Mucosa of stomach (tissue), 1 donor: Measurements from ENCODE around the gene MAP2K1.
A peak's percentile ranks its signal among the peaks of the same experiment; 100 is the strongest.
"Not testable (repeated sequence)": the region's sequence is repeated elsewhere in the genome, so short reads cannot be mapped to it uniquely, and the experiment has no call there.

ENCODE experiments used
- H3K27me3 ChIP-seq: one replicate; pipeline ENCODE4 v1.7.0; 2013; ENCODE audit warnings: mild to moderate bottlenecking, low read length; ENCODE audit not compliant: control insufficient read depth, insufficient read depth
- H3K36me3 ChIP-seq: one replicate; pipeline ENCODE4 v1.7.0; 2013; ENCODE audit warnings: low read length; ENCODE audit not compliant: control insufficient read depth, insufficient read depth
- H3K4me1 ChIP-seq: one replicate; pipeline ENCODE4 v1.7.0; 2013; ENCODE audit warnings: mild to moderate bottlenecking, low read length; ENCODE audit not compliant: control insufficient read depth, insufficient read depth
- H3K4me3 ChIP-seq: one replicate; pipeline ENCODE4 v1.7.0; 2013; ENCODE audit warnings: low read length
- H3K9ac ChIP-seq: one replicate; pipeline ENCODE4 v1.7.0; 2013; ENCODE audit warnings: mild to moderate bottlenecking, low read length, moderate library complexity
- H3K9me3 ChIP-seq: one replicate; pipeline ENCODE4 v1.7.0; 2013; ENCODE audit warnings: mild to moderate bottlenecking, low read length, moderate library complexity; ENCODE audit not compliant: control insufficient read depth
- donor health status: Pancreatic carcinoma.

The MAP2K1 gene

GRCh38 chr15:66386204-66387123 lies at the start of gene MAP2K1:
MAP2K1 (plus strand) TSS chr15:66386912; CDS start chr15:66387348, 436 bp downstream.
- H3K4me1 ChIP-seq: peaks cover 5% of the 10 kb centered on the region
- peak within 1 kb of the TSS; percentile 92 for H3K4me3 ChIP-seq
- H3K9me3 ChIP-seq: no peaks in the 10 kb centered on the region
- H3K27me3 ChIP-seq: no peaks in the 10 kb centered on the region
- no peaks in the 10 kb centered on the region for H3K36me3 ChIP-seq
- peak within 1 kb of the TSS; percentile 86 for H3K9ac ChIP-seq

- not testable (repeated sequence) for H3K9me3 ChIP-seq, H3K4me3 ChIP-seq, H3K36me3 ChIP-seq, H3K27me3 ChIP-seq, H3K9ac ChIP-seq, H3K4me1 ChIP-seq
These were observed 38.2 kb upstream of the MAP2K1 start for GRCh38 chr15:66348530-66348929.

DNA sequence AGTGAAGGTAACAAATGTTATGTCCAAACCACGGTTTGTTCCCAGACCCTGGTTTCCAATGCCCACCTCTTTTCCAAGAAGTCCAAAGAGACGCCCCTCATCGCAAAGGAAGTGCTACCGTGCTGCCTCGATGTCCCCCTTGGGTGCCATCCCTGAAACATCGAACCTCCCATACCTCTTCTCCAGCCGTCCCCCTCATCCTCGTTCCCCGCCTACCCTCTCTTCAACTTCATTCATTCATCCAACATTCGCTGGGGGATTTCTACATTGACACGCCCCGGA lies 30.7 kb upstream of the MAP2K1 start:
- Histone ChIP-seq H3K36me3 (no peaks in the 10 kb centered on the region), H3K27me3 (no peaks in the 10 kb centered on the region), H3K4me3 (peak overlapping the region; percentile 95), H3K4me1 (peaks cover 3% of the 10 kb centered on the region), H3K9ac (peak overlapping the region; percentile 88), H3K9me3 (no peaks in the 10 kb centered on the region)

DNA sequence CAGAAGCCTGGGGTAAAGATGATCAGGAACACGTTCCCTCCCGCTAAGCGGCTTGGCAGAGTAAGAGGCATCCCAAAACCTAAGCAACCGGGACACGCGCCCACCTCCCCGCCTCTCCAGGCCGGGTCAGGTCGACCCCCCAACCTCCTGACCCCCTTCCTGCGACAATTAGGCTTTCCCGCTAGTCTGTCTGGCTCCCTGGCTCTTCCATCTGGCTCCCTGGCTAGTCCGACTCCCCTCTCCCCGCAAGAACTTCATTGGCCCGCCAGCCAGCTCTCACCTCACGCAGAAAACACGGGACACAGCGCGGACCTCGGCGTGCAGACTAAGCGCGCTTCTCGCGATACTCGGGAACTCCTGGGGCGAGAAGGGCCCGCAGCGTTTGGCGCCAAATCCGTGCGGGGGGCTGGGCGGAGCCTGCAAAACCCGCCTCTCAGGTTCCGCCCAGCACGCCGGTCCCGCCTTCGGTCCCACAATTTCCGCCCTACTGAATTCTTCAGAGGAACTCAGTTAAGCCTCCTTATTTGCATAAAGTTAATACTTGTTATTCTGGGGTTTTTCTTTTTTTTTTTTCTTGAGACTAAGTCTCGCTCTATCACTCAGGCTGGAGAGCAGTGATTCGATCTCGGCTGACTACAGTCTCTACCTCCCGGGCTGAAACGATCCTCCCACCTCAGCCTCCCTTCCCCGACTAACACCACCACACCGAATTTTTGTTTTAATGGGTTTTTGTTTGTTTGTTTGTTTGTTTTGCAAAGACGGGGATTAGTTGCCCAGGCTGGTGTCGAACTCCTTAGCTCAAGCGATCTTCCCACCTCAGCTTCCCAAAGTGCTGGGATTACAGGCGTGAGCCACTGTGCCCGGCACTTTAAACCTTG lies 30.1 kb upstream of the MAP2K1 start, which contains the start of gene TIPIN:
Gene TIPIN, minus strand, starts transcription at position 327 of the 878 bp plus-strand sequence. CDS start 3,738 bp downstream, outside the sequence.
- H3K9ac ChIP-seq: peak within 1 kb of the TSS; percentile 88
- peak within 1 kb of the TSS; percentile 95 for H3K4me3 ChIP-seq
- no peaks in the 10 kb centered on the region for H3K27me3 ChIP-seq
- peaks cover 3% of the 10 kb centered on the region for H3K4me1 ChIP-seq
- no peaks in the 10 kb centered on the region for H3K9me3 ChIP-seq
- no peaks in the 10 kb centered on the region for H3K36me3 ChIP-seq

GRCh38 chr15:66359740-66360139 lies 27.0 kb upstream of the MAP2K1 start:
- Histone ChIP-seq H3K9ac (no peak overlapping the region), H3K4me1 (peaks cover 3% of the 10 kb centered on the region), H3K4me3 (no peak overlapping the region), H3K9me3 (no peaks in the 10 kb centered on the region), H3K27me3 (no peaks in the 10 kb centered on the region), H3K36me3 (no peaks in the 10 kb centered on the region)

- H3K4me1 ChIP-seq, H3K4me3 ChIP-seq, H3K36me3 ChIP-seq, H3K9ac ChIP-seq, H3K27me3 ChIP-seq, H3K9me3 ChIP-seq: not testable (repeated sequence)
These were observed 24.8 kb upstream of the MAP2K1 start for GRCh38 chr15:66361745-66362460.

GRCh38 chr15:66362776-66363175 lies 23.9 kb upstream of the MAP2K1 start:
- no peaks in the 10 kb centered on the region for H3K4me1 ChIP-seq
- no peaks in the 10 kb centered on the region for H3K27me3 ChIP-seq
- H3K9me3 ChIP-seq: no peaks in the 10 kb centered on the region
- H3K36me3 ChIP-seq: no peaks in the 10 kb centered on the region
- H3K9ac ChIP-seq: no peak overlapping the region
- no peak overlapping the region for H3K4me3 ChIP-seq

DNA sequence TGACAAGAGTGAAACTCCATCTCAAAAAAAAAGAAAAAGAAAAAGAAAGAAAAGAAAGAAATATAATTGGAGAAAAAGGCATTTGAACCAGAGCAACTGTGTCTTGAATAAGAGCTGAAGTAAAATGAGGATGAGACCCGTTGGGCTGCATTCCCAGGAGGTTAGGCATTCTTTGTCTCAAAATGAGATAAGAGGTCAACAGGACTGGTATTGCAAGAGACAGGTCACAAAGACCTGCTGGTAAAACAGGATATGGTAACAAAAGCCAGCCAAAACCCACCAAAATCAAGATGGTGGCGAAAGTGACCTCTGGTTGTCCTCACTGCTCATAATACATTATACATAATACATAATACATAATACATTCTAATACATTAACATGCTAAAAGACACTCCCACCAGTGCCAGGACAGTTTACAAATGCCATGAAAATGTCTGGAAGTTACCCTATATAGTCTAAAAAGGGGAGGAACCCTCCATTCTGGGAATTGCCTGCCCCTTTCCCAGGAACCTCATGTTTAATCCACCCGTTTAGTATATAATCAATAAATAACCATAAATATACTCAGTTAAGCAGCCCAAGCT lies 21.7 kb upstream of the MAP2K1 start:
- Histone ChIP-seq H3K36me3 (no peaks in the 10 kb centered on the region), H3K27me3 (no peaks in the 10 kb centered on the region)

DNA sequence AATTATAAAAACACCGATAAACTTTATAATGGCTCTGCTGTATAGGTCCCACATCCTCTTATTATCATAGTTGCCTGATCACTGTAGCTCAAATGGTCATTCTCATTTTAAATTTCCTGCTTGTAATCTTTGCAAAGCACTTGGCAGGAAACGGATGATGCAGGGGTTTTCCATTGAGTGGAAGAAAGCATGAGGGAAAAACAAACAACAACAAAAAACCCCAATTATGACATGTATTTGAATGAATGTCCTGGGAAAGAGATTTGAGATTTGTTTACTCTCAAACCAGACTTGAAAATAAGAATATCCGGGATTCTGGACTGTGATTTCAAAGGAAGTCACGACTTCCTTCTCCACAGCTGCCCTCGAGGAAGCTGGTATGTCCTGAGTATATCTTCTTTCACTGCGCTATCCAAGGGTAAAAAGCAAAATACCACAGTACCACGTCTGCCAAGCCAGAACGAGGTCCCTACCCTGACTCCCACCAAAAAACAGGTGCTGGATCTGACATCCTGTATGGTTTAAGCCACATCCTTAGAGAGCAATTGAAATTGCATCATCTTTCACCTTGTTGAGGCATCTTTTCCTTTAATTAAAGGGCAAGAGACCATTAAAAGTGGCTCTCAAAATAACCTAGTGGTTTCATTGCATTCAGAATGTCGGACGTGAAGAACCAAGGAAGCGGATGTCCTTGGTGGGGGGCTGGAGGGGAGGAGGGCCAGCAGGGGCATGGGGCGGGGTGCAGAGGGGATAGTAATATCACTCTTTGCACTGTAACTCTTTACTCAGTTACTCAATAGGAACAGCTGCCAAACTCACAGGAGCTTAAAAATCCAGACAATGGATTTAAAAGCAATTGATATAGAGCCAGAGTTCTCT lies 16.7 kb upstream of the MAP2K1 start:
- Histone ChIP-seq H3K4me1 (peaks cover 7% of the 10 kb centered on the region), H3K4me3 (no peak overlapping the region), H3K9me3 (no peaks in the 10 kb centered on the region), H3K36me3 (no peaks in the 10 kb centered on the region), H3K9ac (peak overlapping the region; percentile 47), H3K27me3 (no peaks in the 10 kb centered on the region)

More for the DNA sequence above, 21.7 kb upstream of the MAP2K1 start:
- Histone ChIP-seq H3K4me3 (no peak overlapping the region), H3K9ac (no peak overlapping the region), H3K9me3 (no peaks in the 10 kb centered on the region), H3K4me1 (no peaks in the 10 kb centered on the region)

- Histone ChIP-seq H3K9ac (no peak overlapping the region), H3K9me3 (no peaks in the 10 kb centered on the region), H3K4me3 (no peak overlapping the region), H3K4me1 (peaks cover 7% of the 10 kb centered on the region), H3K36me3 (no peaks in the 10 kb centered on the region), H3K27me3 (no peaks in the 10 kb centered on the region)
These were observed 12.5 kb upstream of the MAP2K1 start for GRCh38 chr15:66374179-66374578.
